Loucy (cell line): ENCODE measurements around the gene DYNC1H1.
"Not testable (repeated sequence)": the region's sequence is repeated elsewhere in the genome, so short reads cannot be mapped to it uniquely, and the experiment has no call there.

Source experiments
- H2AFZ ChIP-seq: fragments of 200-600 bp; sonication (generic); 2 replicates; pipeline ENCODE4 v1.6.0; 2016; ENCODE audit warnings: antibody characterized with exemption, mild to moderate bottlenecking, low read length, moderate library complexity
- H3F3A ChIP-seq: fragments of 200-600 bp; 2 replicates; pipeline ENCODE4 v1.6.0; 2016; ENCODE audit warnings: antibody characterized with exemption, low read depth, mild to moderate bottlenecking
- H3K27me3 ChIP-seq: fragments of 200-600 bp; sonication (generic); 2 replicates; pipeline ENCODE4 v1.6.1; 2014; ENCODE audit warnings: low read length, mild to moderate bottlenecking; ENCODE audit not compliant: insufficient read depth, poor library complexity, severe bottlenecking
- H3K36me3 ChIP-seq: fragments of 200-600 bp; sonication (generic); 2 replicates; pipeline ENCODE4 v1.6.1; 2016; ENCODE audit warnings: low read length; ENCODE audit not compliant: insufficient read depth
- H3K4me1 ChIP-seq: fragments of 200-600 bp; sonication (generic); 2 replicates; pipeline ENCODE4 v1.5.1; 2014; ENCODE audit warnings: low read length, mild to moderate bottlenecking; ENCODE audit not compliant: insufficient read depth, poor library complexity, severe bottlenecking
- H3K4me2 ChIP-seq: fragments of 200-600 bp; sonication (generic); 2 replicates; pipeline ENCODE4 v1.6.0; 2014; ENCODE audit warnings: antibody characterized with exemption, low read length, low read depth, mild to moderate bottlenecking; ENCODE audit not compliant: poor library complexity, severe bottlenecking
- H3K4me3 ChIP-seq: fragments of 200-600 bp; sonication (generic); 2 replicates; pipeline ENCODE4 v1.5.1; 2014; ENCODE audit warnings: low read length, mild to moderate bottlenecking, mixed read lengths; ENCODE audit not compliant: poor library complexity, severe bottlenecking
- H3K79me2 ChIP-seq: fragments of 200-600 bp; sonication (generic); 2 replicates; pipeline ENCODE4 v1.6.1; 2014; ENCODE audit warnings: low read length; ENCODE audit not compliant: insufficient read depth
- H3K9ac ChIP-seq: fragments of 200-600 bp; sonication (generic); 2 replicates; pipeline ENCODE4 v1.6.0; 2014; ENCODE audit warnings: mild to moderate bottlenecking, low read depth, low read length, moderate library complexity; ENCODE audit not compliant: poor library complexity, severe bottlenecking
- H3K9me2 ChIP-seq: fragments of 200-600 bp; sonication (generic); replicated peaks from 2 replicates; pipeline ENCODE4 v1.6.1; 2016; ENCODE audit warnings: low read depth, low read length, mixed read lengths
- H3K9me3 ChIP-seq: fragments of 200-600 bp; sonication (generic); 2 replicates; pipeline ENCODE4 v1.6.1; 2014; ENCODE audit warnings: mild to moderate bottlenecking, antibody characterized with exemption, low read length, low read depth; ENCODE audit not compliant: insufficient read depth
- H4K20me1 ChIP-seq: fragments of 200-600 bp; sonication (generic); 2 replicates; pipeline ENCODE4 v1.6.0; 2014; ENCODE audit warnings: antibody characterized with exemption, low read length, mild to moderate bottlenecking; ENCODE audit not compliant: insufficient read depth, poor library complexity, severe bottlenecking
- EZH2phosphoT487 ChIP-seq: fragments of 200-600 bp; IDR thresholded peaks from 2 replicates; pipeline ENCODE4 v1.6.1; 2018; ENCODE audit warnings: antibody characterized with exemption, mild to moderate bottlenecking, moderate library complexity, borderline replicate concordance
- TF ChIP-seq, protein P1 (sequence below): fragments of 200-600 bp; sonication (generic); conservative IDR thresholded peaks from 2 replicates; pipeline ENCODE4 v1.5.1; 2014; ENCODE audit warnings: mild to moderate bottlenecking, antibody characterized with exemption, low read length

DYNC1H1 gene

DNA sequence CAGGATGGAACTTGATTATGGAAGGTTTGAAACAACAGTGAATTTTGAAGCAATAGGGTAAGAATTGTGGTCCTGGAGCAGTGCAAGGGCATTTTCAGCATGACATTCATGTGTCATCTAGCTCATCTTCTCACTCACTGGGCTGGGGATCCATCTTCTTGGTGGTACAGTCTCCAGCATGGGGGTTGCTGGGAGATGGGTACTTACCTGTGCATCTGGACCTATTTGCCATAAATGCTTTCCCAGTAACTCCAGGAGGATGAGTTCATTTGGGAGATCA is 115.3 kb downstream of the DYNC1H1 start:
- H3K79me2 ChIP-seq: peaks cover 40% of the 10 kb centered on the region
- peaks cover 31% of the 10 kb centered on the region for H3K4me1 ChIP-seq
- no peak overlapping the region for H3K9ac ChIP-seq
- no peak overlapping the region for H2AFZ ChIP-seq
- no peaks in the 10 kb centered on the region for H3K9me2 ChIP-seq
- peaks cover 10% of the 10 kb centered on the region for H3F3A ChIP-seq
- TF ChIP-seq, protein P1, sequence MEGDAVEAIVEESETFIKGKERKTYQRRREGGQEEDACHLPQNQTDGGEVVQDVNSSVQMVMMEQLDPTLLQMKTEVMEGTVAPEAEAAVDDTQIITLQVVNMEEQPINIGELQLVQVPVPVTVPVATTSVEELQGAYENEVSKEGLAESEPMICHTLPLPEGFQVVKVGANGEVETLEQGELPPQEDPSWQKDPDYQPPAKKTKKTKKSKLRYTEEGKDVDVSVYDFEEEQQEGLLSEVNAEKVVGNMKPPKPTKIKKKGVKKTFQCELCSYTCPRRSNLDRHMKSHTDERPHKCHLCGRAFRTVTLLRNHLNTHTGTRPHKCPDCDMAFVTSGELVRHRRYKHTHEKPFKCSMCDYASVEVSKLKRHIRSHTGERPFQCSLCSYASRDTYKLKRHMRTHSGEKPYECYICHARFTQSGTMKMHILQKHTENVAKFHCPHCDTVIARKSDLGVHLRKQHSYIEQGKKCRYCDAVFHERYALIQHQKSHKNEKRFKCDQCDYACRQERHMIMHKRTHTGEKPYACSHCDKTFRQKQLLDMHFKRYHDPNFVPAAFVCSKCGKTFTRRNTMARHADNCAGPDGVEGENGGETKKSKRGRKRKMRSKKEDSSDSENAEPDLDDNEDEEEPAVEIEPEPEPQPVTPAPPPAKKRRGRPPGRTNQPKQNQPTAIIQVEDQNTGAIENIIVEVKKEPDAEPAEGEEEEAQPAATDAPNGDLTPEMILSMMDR: no peak
- no peak for TF ChIP-seq EZH2phosphoT487
- no peaks in the 10 kb centered on the region for H3K9me3 ChIP-seq
- H3K27me3 ChIP-seq: no peaks in the 10 kb centered on the region
- no peak overlapping the region for H3K4me3 ChIP-seq
- peaks cover 47% of the 10 kb centered on the region for H4K20me1 ChIP-seq
- H3K4me2 ChIP-seq: no peak overlapping the region
- H3K36me3 ChIP-seq: peaks cover 56% of the 10 kb centered on the region

- H3F3A ChIP-seq: peaks cover 10% of the 10 kb centered on the region
Observed at GRCh38 chr14:102080183-102081080, 116.1 kb downstream of the DYNC1H1 start.

GRCh38 chr14:102081231-102082080 is 117.1 kb downstream of the DYNC1H1 start:
- Histone ChIP-seq H3K9me3 (no peaks in the 10 kb centered on the region), H3K4me3 (peak overlapping the region; percentile 83), H3F3A (peaks cover 10% of the 10 kb centered on the region), H3K4me1 (peaks cover 43% of the 10 kb centered on the region), H3K9me2 (no peaks in the 10 kb centered on the region), H4K20me1 (peaks cover 63% of the 10 kb centered on the region), H3K36me3 (peaks cover 68% of the 10 kb centered on the region), H3K27me3 (no peaks in the 10 kb centered on the region), H3K79me2 (peaks cover 58% of the 10 kb centered on the region), H3K4me2 (peak overlapping the region; percentile 99), H3K9ac (peak overlapping the region; percentile 95), H2AFZ (no peak overlapping the region)
- no peak for TF ChIP-seq EZH2phosphoT487
- TF ChIP-seq, protein P1: no peak

More at GRCh38 chr14:102080183-102081080, 116.1 kb downstream of the DYNC1H1 start:
- Histone ChIP-seq H3K9me2 (no peaks in the 10 kb centered on the region), H3K27me3 (no peaks in the 10 kb centered on the region), H3K4me2 (peak overlapping the region; percentile 99), H3K9ac (no peak overlapping the region), H2AFZ (no peak overlapping the region), H3K36me3 (peaks cover 64% of the 10 kb centered on the region), H3K4me1 (peaks cover 39% of the 10 kb centered on the region), H4K20me1 (peaks cover 55% of the 10 kb centered on the region), H3K79me2 (peaks cover 48% of the 10 kb centered on the region), H3K4me3 (no peak overlapping the region), H3K9me3 (no peaks in the 10 kb centered on the region)
- no peak for TF ChIP-seq EZH2phosphoT487
- TF ChIP-seq, protein P1: no peak

DNA sequence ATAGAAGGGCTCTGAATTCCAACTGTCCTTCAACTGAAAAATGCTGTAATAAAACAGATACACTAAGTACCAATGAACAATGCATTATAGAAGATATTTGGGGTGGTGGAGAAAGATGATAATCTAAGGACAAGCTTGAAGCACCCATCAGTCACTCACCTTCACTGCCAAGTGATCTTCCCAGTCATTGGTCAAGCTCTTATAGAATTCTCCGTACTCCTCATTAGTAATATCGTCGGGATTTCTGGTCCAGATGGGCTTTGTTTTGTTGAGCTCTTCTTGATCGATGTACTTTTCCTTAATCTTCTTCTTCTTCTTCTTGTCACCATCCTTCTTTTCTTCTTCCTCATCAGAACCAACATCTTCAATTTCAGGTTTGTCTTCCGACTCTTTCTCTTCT is 120.1 kb downstream of the DYNC1H1 start:
- peaks cover 63% of the 10 kb centered on the region for H3K36me3 ChIP-seq
- peaks cover 63% of the 10 kb centered on the region for H4K20me1 ChIP-seq
- peak overlapping the region; percentile 83 for H3K4me3 ChIP-seq
- H3K9ac ChIP-seq: peak overlapping the region; percentile 95
- H3K4me2 ChIP-seq: peak overlapping the region; percentile 99
- not testable (repeated sequence) for H3K9me2 ChIP-seq, H3F3A ChIP-seq, H3K9me3 ChIP-seq, H3K27me3 ChIP-seq, H2AFZ ChIP-seq
- H3K79me2 ChIP-seq: peaks cover 62% of the 10 kb centered on the region
- peaks cover 55% of the 10 kb centered on the region for H3K4me1 ChIP-seq
